Left ventricle myocardium inferior (tissue), 1 donor: ENCODE measurements around the gene CST4. TPM values are rescaled to one million over a fixed set of nuclear protein-coding genes. Genes with fewer than 3 reads are reported as not detected.
A peak's percentile ranks its signal among the peaks of the same experiment; 100 is the strongest.
"Not testable (repeated sequence)": the region's sequence is repeated elsewhere in the genome, so short reads cannot be mapped to it uniquely, and the experiment has no call there.

Experiments used
- DNase-seq: peaks from one replicate; pipeline ENCODE4 v3.0.0-alpha.2; 2020
- H3K27ac ChIP-seq: fragments of 200-600 bp; replicated peaks from 2 replicates; pipeline ENCODE4 v1.8.0; 2021
- H3K27me3 ChIP-seq: fragments of 200-600 bp; 2 replicates; pipeline ENCODE4 v1.8.0; 2021; ENCODE audit warnings: low read depth
- H3K36me3 ChIP-seq: fragments of 200-600 bp; 2 replicates; pipeline ENCODE4 v1.8.0; 2021
- H3K4me1 ChIP-seq: fragments of 200-600 bp; 2 replicates; pipeline ENCODE4 v1.8.0; 2021
- H3K4me3 ChIP-seq: fragments of 200-600 bp; 2 replicates; pipeline ENCODE4 v1.8.0; 2021; ENCODE audit warnings: mild to moderate bottlenecking, moderate library complexity
- H3K9me3 ChIP-seq: fragments of 200-600 bp; replicated peaks from 2 replicates; pipeline ENCODE4 v1.8.0; 2021
- intact Hi-C: fragments of 100-400 bp; cut with micrococcal nuclease; formaldehyde crosslinking; loops from one replicate; pipeline ENCODE4 v1.11.0; 2022
- long read RNA-seq: library from polyadenylated mRNA; unstranded; transcript quantifications from one replicate; pipeline ENCODE4 v2.0.0, GENCODE V29; 2021
- total RNA-seq: library from RNA; stranded (reverse); fragmentation: NEBNext Ultra II Directional; extraction: Animal tissue kit (Norgen Biotek cat#: 25700); gene quantifications from one replicate; pipeline ENCODE4 v1.2.1, GENCODE V29; 2021
- TF ChIP-seq, protein P1 (sequence below): fragments of 200-600 bp; IDR thresholded peaks from 2 replicates; pipeline ENCODE4 v1.8.0; 2021; ENCODE audit warnings: antibody characterized with exemption, mild to moderate bottlenecking, borderline replicate concordance
- donor health status: DM: no; HTN: yes; CAD: no; lungs with severe emphysema.

Gene CST4, protein sequence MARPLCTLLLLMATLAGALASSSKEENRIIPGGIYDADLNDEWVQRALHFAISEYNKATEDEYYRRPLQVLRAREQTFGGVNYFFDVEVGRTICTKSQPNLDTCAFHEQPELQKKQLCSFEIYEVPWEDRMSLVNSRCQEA
- total RNA-seq = not detected
- long read RNA-seq = 0 reads

DNA sequence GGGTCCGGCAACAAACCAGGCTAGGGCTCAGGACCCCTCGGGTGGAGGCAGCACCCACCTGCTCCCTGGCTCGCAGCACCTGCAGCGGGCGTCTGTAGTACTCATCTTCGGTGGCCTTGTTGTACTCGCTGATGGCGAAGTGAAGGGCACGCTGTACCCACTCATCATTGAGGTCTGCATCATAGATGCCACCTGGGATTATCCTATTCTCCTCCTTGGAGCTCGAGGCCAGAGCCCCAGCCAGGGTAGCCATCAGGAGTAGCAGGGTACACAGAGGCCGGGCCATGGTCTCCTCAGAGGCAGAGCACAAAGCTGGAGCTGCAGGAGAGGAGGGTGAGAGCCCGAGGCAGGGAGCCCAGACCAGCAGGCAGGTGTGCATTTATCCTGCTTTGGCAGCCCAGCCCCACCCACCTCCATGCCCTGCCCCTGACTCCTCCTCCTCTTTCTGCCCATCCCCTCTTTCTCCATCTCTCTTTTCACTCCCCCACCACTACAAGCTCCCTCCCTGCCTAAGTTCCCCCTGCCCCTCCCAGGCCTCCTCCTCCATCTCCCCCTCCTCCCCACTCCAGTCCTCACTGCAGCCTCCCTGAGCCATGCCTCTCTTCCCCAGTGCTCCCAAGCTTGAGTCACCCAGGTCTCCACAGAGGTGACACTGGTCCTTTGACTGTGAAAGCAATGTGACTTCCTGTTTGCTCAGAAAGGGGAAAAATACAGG, at the start of gene CST4:
CST4 (minus strand) TSS at position 355 of the 715 bp plus-strand sequence; CDS start at position 286, 69 bp downstream.
- H3K4me1 ChIP-seq = peaks cover 23% of the 10 kb centered on the region
- H3K27me3 ChIP-seq, DNase-seq, H3K4me3 ChIP-seq, intact Hi-C loops, H3K36me3 ChIP-seq, H3K27ac ChIP-seq, H3K9me3 ChIP-seq: not testable (repeated sequence)

DNA sequence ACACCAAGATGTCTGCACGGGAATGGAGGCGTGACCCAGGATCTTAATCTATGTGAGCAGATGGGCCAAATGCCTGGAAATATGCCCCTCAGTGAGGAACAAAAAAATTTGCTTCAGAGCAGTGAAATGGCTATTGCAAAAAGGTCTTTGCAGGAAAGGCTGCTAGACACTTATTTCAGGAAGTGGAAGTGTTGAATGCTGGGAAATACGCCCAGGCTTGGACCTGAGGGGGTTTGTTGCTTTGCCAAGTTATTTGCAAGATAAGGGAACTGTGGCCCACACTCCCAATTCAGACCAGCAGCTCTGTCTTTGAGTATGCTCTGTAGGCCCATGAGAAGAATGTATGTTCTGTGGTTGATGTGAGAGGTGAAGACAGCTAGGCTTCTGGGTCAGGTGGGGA, 46.6 kb upstream of the CST4 start:
- H3K4me3 ChIP-seq, H3K9me3 ChIP-seq, H3K27me3 ChIP-seq, H3K27ac ChIP-seq, intact Hi-C loops, DNase-seq, H3K36me3 ChIP-seq, H3K4me1 ChIP-seq: not testable (repeated sequence)

DNA sequence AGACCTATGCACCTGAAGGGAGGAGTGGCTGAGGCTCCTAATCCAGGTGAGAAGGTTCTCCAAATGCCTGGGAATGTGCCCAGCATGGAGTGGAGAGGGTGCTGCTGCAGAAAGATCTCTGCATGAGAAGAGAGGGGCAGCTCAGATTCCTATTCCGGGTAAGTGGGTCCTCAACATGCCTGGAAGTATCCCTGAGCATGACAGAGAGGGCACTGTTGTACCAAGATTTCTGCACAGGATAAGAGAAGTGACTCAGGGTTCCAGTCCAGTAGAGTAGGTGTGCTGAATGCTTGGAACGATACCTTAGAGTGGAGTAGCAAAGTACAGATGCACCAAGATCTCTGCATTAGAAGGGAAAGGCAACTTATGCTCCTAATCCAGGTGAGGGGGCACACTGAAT, 46.1 kb upstream of the CST4 start:
- intact Hi-C loops, H3K27me3 ChIP-seq, H3K27ac ChIP-seq, H3K4me3 ChIP-seq, H3K36me3 ChIP-seq, DNase-seq, H3K4me1 ChIP-seq, H3K9me3 ChIP-seq: not testable (repeated sequence)

DNA sequence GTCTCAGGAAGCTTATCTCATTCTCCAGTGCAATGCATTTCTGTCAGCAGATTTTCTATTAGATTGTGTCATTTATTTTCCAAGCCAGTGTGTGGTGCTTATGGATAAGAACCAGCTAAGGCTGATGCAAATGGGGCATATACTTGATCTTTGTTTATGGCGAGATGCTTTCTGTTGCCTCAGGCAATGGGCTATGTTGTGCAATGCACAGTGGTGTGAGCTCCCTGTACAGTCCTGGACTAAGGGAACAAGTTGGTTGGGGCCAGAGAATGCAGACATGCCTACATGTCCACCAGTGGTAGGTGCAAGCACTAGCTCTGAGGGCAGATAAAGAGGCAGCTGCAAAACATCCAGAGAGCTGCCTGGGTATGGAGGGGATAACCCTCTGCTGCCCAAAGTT, 45.6 kb upstream of the CST4 start:
- H3K27ac ChIP-seq, H3K4me1 ChIP-seq, DNase-seq, H3K4me3 ChIP-seq, intact Hi-C loops, H3K36me3 ChIP-seq, H3K9me3 ChIP-seq, H3K27me3 ChIP-seq: not testable (repeated sequence)

DNA sequence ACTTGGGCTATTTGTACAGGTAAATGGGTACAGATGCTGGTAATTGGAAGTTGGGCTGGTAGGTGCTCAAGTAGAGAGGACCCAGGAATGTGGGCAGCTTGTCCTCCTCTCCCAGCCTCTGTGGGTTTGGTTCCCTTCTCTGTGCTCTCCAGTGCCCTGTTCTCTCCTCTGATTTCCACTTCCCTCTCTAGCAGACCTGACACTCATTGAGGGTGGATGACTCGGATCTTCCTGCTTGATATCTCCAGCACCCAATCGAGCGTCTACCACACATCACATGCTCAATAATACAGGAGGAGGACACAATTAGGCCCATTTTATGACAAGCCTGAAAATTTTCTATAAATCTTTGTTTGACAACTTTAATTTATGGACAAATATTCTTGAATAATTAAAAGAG, 38.2 kb upstream of the CST4 start:
- TF ChIP-seq, protein P1, sequence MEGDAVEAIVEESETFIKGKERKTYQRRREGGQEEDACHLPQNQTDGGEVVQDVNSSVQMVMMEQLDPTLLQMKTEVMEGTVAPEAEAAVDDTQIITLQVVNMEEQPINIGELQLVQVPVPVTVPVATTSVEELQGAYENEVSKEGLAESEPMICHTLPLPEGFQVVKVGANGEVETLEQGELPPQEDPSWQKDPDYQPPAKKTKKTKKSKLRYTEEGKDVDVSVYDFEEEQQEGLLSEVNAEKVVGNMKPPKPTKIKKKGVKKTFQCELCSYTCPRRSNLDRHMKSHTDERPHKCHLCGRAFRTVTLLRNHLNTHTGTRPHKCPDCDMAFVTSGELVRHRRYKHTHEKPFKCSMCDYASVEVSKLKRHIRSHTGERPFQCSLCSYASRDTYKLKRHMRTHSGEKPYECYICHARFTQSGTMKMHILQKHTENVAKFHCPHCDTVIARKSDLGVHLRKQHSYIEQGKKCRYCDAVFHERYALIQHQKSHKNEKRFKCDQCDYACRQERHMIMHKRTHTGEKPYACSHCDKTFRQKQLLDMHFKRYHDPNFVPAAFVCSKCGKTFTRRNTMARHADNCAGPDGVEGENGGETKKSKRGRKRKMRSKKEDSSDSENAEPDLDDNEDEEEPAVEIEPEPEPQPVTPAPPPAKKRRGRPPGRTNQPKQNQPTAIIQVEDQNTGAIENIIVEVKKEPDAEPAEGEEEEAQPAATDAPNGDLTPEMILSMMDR = no peak
- no peaks in the 10 kb centered on the region for H3K36me3 ChIP-seq
- H3K4me1 ChIP-seq = peaks cover 4% of the 10 kb centered on the region
- H3K27ac ChIP-seq = no peak overlapping the region
- no peak overlapping the region for H3K4me3 ChIP-seq
- no peaks in the 10 kb centered on the region for H3K9me3 ChIP-seq
- no peak for DNase-seq
- no peaks in the 10 kb centered on the region for H3K27me3 ChIP-seq
- intact Hi-C loops = no loop called here

DNA sequence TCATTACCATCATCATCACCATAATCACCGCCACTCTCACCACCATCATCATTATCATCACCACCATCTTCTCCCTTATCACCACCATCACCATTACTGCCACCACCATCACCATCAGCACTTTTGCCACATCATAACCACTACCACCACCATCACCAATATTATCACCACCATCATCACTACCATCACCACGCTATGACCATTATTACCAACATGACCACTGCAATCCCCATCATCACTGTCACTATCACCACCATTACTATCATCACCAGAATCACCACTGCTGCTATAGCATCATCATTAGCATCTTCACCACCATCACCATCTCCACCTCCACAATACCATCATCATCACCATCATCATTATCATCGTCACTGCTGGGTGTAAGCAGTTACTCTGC, 36.3 kb upstream of the CST4 start:
- Histone ChIP-seq H3K4me1 (peaks cover 9% of the 10 kb centered on the region), H3K4me3 (no peak overlapping the region), H3K36me3 (no peaks in the 10 kb centered on the region), H3K9me3 (no peaks in the 10 kb centered on the region), H3K27me3 (no peaks in the 10 kb centered on the region), H3K27ac (no peak overlapping the region)
- intact Hi-C loops = no loop called here
- no peak for DNase-seq
- TF ChIP-seq, protein P1 = no peak

DNA sequence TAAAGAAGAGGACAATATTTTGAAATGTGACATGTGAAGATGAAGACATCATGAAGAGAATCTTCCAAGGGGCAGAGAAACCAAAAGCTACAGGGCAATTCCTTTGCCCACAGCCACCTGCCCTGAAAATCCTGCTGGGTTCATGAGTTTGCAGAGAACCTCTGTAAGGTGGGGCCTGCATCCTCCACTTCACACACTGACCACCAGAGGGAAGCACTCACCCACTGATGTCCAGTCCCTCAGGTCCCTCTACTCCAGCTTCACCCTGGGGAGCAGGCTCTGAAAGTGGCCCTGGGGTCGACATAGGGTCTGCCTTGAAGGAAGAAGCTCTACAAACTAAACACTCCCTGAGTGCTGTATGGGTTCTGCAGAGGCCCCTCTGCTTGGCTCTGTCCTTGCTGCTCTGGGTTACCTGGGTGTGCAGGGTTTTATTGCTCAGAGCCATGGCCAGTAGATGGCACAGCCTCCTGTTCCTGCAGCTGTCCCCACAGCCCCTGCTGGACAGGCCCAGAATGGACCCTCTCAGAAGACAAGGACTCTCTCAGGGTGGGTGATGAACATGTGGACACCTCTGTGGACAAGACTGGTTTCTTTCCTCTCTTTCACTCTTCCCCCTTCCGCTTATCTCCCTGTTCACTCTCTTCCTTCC, 34.9 kb upstream of the CST4 start:
- H3K36me3 ChIP-seq, H3K27me3 ChIP-seq, H3K27ac ChIP-seq, H3K4me1 ChIP-seq, H3K4me3 ChIP-seq, intact Hi-C loops, H3K9me3 ChIP-seq: not testable (repeated sequence)
- TF ChIP-seq, protein P1 = peak; percentile 61
- DNase-seq = peak; percentile 16

DNA sequence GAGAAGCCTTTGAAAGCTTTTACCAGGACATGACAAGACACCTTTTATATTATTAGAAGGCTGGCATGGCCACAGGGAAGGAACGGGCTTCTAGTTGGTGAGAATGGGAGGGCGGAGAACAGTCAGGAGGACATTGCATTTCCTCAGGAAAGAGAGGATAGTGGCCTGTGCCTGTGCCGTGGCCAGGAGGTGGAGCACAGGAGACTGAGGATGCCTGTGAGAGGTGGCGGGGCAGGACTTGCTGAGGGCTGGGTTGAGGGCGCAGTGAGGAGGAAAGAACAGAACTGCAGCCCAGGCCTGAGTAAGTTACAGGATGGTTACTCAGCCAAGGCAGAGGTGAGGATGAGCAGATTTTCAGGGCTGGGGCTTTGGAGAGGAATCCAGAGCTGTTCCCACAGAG, 34.0 kb upstream of the CST4 start:
- H3K4me3 ChIP-seq, H3K4me1 ChIP-seq, H3K9me3 ChIP-seq, H3K27ac ChIP-seq, H3K27me3 ChIP-seq, DNase-seq, H3K36me3 ChIP-seq, intact Hi-C loops: not testable (repeated sequence)
